ENCODE measurements around the gene TMC8.

DNA sequence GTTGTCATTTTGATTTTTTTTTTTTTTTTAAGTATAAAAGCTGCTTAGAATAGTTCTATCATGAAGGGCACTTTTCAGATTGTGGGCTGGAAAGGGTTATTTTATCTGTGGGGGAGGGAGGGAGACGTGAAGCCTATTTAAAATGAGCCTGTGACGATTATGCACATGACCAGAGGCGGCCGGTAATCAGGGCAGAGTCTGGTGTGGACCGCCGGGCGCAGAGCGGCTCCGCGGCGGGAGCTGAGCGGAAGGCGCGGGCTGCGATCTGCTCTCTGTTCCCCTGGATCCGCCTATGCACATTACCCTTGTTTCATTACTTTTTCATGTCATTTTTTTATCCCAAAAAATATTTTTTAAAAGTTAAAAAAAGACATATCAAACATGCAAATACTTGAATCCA, 25.5 kb upstream of the TMC8 start:
- no peak for TF ChIP-seq CTCF (IDR thresholded peaks at IDR 0.05; ENCODE audit: borderline replicate concordance, extremely low read depth, low read length, poor library complexity, severe bottlenecking)
- TF ChIP-seq EZH2 (IDR thresholded peaks at IDR 0.05; ENCODE audit: borderline replicate concordance, low read depth, low read length, severe bottlenecking) = no peak

Data from DND-41 (cell line).